SK-N-MC (cell line): ENCODE results near the gene HOATZ.

Experiments
- EZH2 ChIP-seq: fragments of 200-600 bp; sonication (generic); IDR thresholded peaks from one replicate; pipeline ENCODE4 v1.6.1; 2017; ENCODE audit warnings: antibody characterized with exemption
- FOXP2 ChIP-seq: optimal IDR thresholded peaks from 2 replicates; pipeline ENCODE3; 2011; ENCODE audit warnings: mild to moderate bottlenecking, moderate library complexity; ENCODE audit not compliant: insufficient read depth; ENCODE audit errors: extremely low read length, control extremely low read depth
- POLR2AphosphoS5 ChIP-seq: IDR thresholded peaks from 2 replicates; pipeline ENCODE4 v1.6.1; 2012; ENCODE audit warnings: mild to moderate bottlenecking, low read depth, low read length, borderline replicate concordance

DNA sequence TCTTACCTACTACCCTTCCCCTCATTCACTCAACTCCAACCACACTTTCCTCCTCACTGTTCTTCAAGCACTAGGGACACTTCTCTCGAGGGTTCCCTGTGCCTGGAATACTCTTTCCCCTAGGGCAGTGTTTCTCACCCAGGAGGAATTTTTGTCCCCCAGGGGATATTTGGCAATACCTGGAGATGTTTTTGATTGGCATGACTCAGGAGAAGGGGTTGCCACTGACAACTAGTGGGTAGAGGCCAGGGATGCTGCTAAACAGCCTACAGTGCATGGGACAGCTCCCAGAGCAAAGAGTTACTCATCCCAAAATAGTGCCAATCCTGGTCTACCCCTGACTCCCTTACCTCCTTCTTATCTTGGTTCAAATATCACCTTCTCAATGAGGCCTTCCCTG, 42.4 kb upstream of the HOATZ start:
- no peak for TF ChIP-seq EZH2
- TF ChIP-seq POLR2AphosphoS5 = no peak
- no peak for TF ChIP-seq FOXP2
